Hippocampal formation (tissue), 2 donors: ENCODE measurements around the gene ZNF99.
"Not testable (repeated sequence)": the region's sequence is repeated elsewhere in the genome, so short reads cannot be mapped to it uniquely, and the experiment has no call there.

ENCODE experiments used
- DNase-seq, 2 donors: peaks; one replicate each; lab custom pipeline; 2025; lab: John Stamatoyannopoulos, UW

The ZNF99 gene

GRCh38 chr19:22783651-22784410 is at the start of gene ZNF99:
Gene ZNF99, minus strand, starts transcription at chr19:22784151. Its CDS starts 135 bp downstream, at chr19:22784016.
- peak; percentile 4 to 43 for DNase-seq

DNA sequence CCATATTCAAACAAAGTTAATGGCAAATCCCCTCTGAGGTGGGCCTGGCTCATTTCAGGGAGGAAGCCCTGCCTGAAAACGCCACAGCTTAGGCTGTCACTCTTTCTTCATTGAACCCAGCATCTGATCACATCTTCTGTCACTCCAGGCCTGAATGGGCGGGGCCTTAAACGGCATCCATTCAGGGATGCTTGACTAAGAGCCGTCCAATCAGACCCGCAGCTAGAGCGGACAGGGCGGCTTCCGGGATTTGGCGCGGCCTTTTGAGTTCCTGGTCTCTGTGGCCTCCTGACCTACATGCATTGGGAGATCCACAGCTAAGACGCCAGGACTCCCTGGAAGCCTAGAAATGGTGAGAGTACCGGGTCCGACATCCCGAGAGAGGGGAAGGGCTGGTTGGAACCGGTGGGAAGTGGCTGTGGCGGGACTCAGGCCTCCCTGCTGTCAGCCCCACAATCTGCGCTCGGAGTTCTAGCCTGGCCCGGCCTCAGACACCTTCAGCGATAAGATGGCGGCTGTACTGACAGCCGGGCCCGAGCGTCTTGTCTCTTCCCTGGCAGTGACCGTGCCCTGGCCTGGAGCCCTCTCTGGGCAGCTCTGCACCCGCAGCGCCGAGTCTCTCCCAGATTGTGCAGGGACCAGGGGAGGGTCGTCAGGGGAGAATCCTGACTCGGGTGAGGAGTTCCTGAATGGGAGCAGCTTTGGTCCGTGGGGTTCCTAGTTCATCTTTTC is 48.2 kb upstream of the ZNF99 start, which contains the start of gene ZNF723:
ZNF723 (plus strand) TSS at position 261 of the 732 bp plus-strand sequence; CDS start at position 350, 89 bp downstream.
- DNase-seq: no peak

DNA sequence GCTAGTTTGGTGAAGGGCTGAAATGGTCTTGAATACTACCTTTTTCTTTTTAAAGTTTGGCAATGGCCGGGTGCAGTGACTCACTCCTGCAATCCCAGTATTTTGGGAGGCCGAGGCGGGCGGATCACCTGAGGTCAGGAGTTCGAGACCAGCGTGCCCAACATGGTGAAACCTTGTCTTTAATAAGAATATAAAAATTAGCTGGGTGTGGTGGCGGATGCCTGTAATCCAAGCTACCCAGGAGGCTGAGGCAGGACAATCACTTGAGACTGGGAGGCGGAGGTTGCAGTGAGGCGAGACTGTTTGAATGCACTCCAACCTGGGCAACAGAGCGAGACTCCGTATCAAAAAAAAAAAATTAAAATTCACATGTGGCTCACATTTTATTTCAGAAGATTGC is 47.3 kb upstream of the ZNF99 start:
- DNase-seq: no peak

- no peak for DNase-seq
Measured at GRCh38 chr19:22814124-22814523, 30.2 kb upstream of the ZNF99 start.

DNA sequence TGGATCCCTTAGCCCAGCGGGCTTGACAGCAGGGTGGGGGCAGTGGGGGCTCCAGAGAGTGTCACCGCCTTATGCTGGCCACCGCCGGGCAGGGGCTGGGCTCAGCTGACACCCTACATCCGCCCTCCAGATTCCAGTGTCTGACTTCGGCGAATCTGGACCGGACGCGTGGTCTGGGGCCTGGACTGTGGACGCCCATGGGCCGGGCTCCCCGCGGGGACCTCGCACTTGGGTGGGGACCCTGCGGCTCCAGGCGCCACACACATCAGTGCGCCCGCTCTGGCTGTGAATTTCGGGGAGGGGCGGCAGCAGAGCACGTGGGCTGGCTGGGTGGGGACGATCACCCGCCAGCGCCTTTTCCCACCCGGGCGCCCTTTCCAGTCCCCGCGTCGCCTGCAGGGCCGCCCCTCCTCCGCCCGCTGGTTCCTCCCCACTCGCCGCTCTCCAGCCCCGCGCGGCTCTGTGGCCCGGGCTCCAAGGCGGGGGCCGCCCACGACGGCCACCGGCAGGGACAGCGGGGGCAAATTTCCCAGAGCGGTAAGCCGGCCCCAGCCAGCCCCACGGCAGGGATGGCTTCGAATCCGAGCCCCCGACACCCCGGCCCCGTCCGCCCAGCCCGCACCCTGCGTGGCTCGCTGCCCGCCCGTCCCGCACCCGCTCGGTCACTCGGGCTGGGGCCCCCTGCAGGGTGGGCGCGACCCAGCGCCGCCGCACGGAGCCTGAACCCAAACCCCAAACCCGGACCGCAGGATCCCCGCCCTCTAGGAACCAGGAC is 23.3 kb upstream of the ZNF99 start:
- DNase-seq: no peak

- no peak for DNase-seq
Measured at GRCh38 chr19:22806418-22806817, 22.5 kb upstream of the ZNF99 start.

DNA sequence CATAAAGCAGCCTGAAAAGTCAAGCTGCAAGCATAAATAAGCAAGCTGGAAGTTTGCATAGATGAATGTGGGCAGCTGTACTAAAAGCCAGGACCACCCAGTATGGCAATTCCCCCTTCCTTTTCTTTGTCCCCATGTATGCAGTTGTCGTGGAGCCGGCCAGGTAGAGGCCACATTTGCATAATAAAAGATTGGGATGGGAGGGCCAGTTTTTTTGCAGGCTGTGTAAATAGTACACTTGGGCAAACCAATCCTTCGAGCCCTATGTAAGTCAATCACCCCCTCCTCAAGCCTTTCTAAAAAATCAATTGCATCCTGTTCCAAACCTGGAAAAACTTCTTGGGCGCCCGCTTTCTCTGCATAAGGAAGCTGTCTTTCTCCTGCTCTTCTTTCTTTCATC is 13.1 kb upstream of the ZNF99 start:
- no peak for DNase-seq

DNA sequence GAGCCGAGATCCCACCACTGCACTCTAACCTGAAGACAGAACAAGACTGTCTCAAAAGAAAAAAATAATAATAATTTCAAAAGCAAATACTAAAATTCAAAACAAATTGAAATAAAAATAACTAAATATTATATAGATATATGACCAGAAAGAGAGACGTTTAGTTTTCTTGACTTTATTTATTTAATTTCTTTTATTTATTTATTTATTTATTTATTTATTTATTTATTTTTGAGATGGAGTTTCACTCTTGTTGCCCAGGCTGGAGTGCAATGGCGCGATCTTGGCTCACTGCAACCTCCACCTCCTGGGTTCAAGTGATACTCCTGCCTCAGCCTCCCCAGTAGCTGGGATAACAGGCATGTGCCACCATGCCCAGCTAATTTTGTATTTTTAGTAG is 8.9 kb upstream of the ZNF99 start:
- DNase-seq: not testable (repeated sequence)

GRCh38 chr19:22735911-22736645 is 47.9 kb downstream of the ZNF99 start:
- DNase-seq: no peak

DNA sequence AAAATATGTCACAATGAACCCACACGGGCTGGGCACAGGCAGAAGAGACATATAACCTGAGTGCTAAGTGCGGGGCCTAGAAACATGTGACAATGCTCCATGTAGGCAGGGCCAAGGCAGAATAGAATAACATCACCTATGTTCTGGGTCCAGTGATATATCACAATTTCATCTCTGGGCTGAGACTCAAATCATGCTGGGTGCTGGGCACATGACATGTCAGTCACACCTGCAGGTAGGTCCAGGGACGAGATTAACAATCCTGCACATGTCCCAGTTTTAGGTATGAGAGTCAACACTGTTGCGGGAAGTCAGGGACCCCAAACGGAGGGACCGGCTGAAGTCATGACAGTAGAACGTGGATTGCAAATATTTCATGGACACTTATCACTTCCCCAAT is 50.3 kb downstream of the ZNF99 start:
- DNase-seq: no peak

DNA sequence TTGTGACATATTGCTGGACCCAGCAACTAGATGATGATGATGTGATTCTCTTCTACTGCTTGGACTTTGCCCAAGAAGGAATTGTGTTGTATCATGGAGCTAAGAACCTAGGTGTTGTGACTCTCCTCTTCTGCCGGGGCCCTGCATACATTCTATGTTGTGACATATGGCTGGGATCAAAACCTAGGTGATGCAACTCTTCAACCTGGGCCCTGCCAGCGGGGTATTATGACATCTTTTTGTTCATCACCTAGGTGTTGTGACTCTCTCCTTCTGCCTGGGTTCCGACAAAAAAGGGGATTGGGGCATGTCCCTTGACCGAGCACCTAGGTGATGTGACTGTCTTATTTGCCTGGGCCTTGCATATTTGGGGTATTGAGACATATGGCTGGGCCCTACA is 55.7 kb downstream of the ZNF99 start:
- not testable (repeated sequence) for DNase-seq

DNA sequence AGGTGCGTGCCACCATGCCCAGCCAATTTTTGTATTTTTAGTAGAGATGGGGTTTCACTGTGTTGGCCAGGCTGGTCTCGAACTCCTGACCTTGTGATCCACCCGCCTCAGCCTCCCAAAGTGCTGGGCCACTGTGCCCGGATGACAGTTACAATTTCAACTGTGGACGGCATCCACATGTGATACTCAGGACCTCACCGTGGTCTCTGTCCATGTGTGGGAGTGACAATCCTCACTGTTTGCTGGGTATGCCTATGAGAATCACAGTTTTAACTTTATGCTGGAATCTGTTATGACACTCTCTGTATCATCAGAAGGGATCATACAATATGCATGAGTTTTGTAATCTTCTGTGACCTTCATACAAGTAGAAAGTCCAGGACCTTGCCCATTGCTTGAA is 62.4 kb downstream of the ZNF99 start:
- DNase-seq: not testable (repeated sequence)

- DNase-seq: no peak
Measured at GRCh38 chr19:22708983-22709382, 75.0 kb downstream of the ZNF99 start.

DNA sequence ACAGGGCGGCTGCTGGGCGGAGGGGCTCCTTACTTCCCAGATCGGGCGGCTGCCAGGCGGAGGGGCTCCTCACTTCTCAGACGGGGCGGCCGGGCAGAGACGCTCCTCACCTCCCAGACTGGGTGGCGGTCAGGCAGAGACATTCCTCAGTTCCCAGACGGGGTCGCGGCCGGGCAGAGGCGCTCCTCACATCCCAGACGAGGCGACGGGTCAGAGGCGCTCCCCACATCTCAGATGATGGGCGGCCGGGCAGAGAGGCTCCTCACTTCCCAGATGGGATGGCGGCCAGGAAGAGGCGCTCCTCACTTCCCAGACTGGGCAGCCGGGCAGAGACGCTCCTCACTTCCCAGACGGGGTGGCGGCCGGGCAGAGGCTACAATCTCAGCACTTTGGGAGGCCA is 80.9 kb downstream of the ZNF99 start:
- not testable (repeated sequence) for DNase-seq

GRCh38 chr19:22702661-22703060 is 81.3 kb downstream of the ZNF99 start:
- not testable (repeated sequence) for DNase-seq
